GM18873 (cell line): Measurements from ENCODE around the gene ZNF215.
"Not testable (repeated sequence)": the region's sequence is repeated elsewhere in the genome, so short reads cannot be mapped to it uniquely, and the experiment has no call there.

Source experiments
- ATAC-seq: cut with Tn5 transposase; IDR thresholded peaks from one replicate; pipeline ENCODE4 v1.9.1; 2021; ENCODE audit warnings: mild to moderate bottlenecking, moderate library complexity, moderate number of reproducible peaks; ENCODE audit not compliant: unreplicated experiment, low FRiP score

Gene ZNF215

DNA sequence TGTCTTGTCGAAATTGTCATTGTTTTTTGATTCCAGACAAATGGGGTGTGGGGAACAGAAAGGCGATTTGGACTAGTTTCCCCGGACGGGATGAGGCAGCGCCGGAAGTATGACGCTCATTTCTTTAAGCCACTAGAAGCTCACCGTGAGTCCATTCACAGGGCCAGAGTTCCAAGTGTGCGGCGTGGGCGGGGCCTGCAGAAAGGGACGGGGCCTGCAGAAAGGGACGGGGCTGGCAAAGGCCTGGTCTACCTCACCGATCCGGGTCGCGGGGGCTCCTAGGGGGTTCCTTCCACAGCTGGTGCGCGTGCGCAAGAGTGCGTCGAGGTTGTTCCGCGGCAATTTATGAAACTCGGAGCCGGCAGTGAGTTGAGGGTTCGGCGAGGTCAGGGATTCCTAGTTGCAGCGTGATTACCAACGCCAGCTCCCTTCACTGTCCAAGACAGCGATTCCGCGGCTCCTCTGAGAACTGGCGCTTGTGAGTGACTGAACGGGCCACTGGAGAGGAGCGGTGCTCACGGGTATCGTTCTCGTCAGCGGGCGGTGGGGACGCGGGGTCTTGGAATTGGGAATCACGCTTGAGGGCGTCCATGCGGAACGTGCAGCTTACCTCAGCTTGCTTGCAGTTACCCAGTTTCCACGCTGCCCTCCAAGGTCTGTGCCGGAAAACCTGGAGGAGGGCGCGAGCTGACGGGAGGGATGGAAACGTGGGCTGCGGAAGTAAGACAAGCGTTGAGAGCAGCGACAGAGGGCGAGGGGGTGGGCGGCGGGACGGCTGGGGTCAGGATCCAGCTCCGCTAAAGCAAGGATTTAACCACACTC, at the start of gene ZNF215:
ZNF215 (plus strand) TSS at position 219 of the 822 bp plus-strand sequence. CDS start 5,847 bp downstream, outside the sequence.
- peak; percentile 48 for ATAC-seq

- ATAC-seq = no peak
These were observed 49.3 kb upstream of the ZNF215 start for GRCh38 chr11:6876914-6877313.

DNA sequence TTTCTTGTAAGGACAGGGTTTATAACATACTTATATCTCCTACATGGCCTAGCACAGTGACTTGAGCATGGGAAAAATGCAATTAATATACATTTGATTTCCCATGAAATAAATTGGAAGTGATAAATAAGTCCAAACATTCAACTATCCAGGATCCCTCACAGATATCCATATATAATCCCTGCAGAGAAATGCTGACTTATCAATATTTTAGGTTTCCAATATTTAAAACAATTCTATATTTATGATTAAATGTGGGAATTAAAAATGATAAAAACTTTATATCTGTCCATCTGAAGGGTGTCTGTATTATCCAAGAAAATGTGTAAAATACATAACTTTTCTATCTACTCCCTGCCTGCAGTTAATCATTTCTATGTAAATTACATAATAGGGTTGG, 43.5 kb upstream of the ZNF215 start:
- no peak for ATAC-seq

- ATAC-seq = not testable (repeated sequence)
These were observed 38.5 kb upstream of the ZNF215 start for GRCh38 chr11:6887711-6888110.

- no peak for ATAC-seq
These were observed 37.4 kb upstream of the ZNF215 start for GRCh38 chr11:6888830-6889229.

GRCh38 chr11:6889835-6890234, 36.4 kb upstream of the ZNF215 start:
- no peak for ATAC-seq

- no peak for ATAC-seq
These were observed 33.8 kb upstream of the ZNF215 start, which contains the start of gene OR2D2 for GRCh38 chr11:6892400-6892799. TSS of gene OR2D2 (minus strand) at chr11:6892500. CDS start at chr11:6892500, 0 bp downstream.

GRCh38 chr11:6894097-6894496, 32.1 kb upstream of the ZNF215 start:
- no peak for ATAC-seq

DNA sequence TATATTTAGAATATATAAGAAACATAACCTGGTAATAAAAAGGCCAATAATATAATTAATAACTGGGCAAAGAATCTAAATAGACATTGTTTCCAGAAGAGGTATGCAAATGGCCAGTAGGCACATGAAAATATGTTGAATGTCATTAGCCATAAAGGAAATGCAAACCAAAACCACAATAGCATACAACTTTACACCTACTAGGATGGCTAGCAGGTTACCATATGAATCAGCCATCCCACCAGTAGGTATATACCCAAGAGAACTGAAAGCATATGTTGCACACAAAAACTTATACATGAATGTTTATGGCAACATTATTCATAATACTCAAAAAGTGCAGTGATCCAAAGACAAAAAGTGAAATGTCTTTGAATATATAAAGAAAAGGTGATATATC, 31.2 kb upstream of the ZNF215 start:
- ATAC-seq = peak; percentile 79

GRCh38 chr11:6898911-6899310, 27.3 kb upstream of the ZNF215 start:
- ATAC-seq = no peak

GRCh38 chr11:6900327-6900999, 25.8 kb upstream of the ZNF215 start:
- no peak for ATAC-seq

GRCh38 chr11:6904804-6905203, 21.4 kb upstream of the ZNF215 start:
- ATAC-seq = not testable (repeated sequence)

DNA sequence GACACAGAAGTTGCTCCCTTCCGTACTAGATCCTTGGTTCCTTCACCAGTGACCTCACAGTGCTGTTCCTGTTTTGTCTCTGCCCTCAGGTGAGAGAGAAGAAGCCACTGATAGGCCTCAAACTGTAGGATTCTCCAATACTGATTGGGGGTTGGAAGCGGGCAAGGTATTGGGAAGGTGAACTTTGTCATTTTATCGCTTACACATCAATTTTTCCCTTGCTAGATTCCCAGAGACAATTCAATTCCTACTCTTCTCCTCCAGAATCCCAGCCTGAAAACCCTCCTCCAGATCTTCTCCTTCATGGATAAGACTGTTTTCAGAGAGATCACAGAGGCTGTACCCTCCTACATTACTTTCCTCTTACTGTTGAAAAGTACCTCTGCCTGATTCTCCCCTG, 14.8 kb upstream of the ZNF215 start:
- no peak for ATAC-seq

DNA sequence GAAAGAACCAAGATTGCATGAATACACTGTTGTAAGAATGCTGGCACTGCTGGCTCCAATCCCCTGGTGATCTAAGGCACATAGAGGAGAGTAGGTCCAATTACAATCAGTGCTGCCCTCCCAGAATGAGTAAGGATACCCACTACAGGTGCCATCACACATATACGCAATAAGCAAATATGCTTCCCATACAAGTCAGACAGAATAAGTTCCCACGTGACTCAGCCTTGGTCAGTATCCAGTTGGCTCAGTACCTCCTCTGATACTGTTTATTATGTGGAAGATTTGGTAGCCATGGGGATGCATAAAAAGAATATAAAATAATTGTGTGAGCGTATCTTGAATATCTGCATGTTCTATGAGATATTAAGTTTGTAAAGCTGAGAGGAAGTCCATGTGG, 14.3 kb upstream of the ZNF215 start:
- ATAC-seq = no peak

DNA sequence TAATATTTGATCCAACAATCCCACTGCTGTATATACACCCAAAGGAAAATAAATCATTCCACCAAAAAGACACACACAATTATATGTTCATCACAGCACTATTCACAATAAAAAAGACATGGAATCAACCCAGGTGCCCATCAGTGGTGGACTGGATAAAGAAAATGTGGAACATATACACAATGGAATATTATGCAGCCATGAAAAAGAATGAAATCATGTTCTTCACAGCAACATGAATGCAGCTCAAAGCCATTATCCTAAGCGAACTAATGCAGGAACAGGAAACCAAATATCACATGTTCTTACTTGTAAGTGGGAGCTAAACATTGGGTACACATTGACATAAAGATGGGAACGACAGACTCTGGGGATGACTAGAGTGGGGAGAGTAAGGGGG, 6.5 kb upstream of the ZNF215 start:
- ATAC-seq = no peak

DNA sequence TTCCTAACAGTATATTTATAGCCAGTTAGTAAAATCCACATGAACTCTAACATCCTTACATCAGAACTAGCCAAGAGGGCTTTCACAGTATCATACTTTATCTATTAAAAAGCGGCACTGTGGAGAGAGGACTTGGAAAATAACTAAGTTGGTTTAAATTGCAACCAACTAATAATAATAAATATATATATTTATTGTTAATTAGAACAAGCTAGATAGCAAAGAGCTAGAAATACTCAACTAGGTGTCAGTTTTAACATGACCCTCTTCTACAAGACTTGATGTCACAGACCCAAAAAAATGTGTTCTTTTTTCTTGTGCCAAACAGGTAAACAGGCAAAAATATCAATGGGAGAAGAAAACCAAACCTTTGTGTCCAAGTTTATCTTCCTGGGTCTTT, 5.5 kb upstream of the ZNF215 start, which contains the start of gene OR2D3:
OR2D3 (plus strand) TSS at position 301 of the 400 bp plus-strand sequence; CDS start at position 301, 0 bp downstream.
- no peak for ATAC-seq

- ATAC-seq = no peak
These were observed 1.1 kb upstream of the ZNF215 start for GRCh38 chr11:6925007-6925577.

GRCh38 chr11:6925636-6926207, 504 bp upstream of the ZNF215 start:
- ATAC-seq = no peak

DNA sequence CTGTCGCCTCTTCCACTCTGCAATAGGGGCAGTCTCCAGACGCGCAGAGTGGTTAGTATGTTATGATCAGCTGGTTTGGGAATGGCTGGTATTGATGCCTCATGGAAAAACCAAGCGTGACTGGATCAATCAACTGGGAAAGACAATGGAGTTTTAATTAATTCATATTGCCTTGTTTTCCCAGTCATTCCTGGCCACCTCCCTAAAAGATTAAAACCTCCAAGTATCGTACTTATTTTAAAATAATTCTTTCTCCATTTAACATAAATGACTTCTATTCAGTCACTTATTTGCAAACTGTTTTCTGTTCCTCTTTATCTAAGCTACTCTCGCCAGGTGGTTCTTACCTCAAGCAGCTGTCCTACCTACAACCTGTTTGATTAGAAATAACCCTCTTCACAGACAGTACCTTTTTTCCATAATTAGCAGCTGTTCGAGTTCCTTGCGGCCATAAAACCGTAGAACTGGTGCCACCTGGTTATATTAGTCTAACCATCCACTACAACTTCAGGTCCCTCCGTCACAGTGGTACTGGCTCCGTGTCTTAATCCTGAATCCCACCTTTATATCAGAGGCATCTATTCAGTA, 898 bp downstream of the ZNF215 start:
- ATAC-seq = peak; percentile 54

DNA sequence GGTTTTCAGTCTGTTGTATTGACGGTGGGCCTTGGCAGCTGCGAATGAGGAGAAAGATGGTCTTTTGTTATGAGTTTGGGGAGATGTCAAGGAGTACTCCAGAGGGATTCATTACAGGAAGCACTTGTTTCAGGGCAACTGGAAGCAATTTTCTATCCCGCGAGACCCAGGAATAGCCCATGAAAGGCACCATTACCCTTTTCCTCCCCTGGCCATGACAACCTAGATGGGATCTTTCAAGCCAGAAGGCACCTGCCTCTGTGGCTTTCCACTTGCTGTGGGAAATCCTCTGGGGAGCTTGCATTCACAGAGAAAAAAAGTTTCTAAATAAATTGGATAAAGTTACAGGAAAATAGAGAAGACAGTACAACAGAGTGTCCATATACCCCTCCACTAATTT, 2.7 kb downstream of the ZNF215 start:
- no peak for ATAC-seq
